Measurements from ENCODE around the gene CGRRF1.

Gene CGRRF1, protein sequence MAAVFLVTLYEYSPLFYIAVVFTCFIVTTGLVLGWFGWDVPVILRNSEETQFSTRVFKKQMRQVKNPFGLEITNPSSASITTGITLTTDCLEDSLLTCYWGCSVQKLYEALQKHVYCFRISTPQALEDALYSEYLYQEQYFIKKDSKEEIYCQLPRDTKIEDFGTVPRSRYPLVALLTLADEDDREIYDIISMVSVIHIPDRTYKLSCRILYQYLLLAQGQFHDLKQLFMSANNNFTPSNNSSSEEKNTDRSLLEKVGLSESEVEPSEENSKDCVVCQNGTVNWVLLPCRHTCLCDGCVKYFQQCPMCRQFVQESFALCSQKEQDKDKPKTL

DNA sequence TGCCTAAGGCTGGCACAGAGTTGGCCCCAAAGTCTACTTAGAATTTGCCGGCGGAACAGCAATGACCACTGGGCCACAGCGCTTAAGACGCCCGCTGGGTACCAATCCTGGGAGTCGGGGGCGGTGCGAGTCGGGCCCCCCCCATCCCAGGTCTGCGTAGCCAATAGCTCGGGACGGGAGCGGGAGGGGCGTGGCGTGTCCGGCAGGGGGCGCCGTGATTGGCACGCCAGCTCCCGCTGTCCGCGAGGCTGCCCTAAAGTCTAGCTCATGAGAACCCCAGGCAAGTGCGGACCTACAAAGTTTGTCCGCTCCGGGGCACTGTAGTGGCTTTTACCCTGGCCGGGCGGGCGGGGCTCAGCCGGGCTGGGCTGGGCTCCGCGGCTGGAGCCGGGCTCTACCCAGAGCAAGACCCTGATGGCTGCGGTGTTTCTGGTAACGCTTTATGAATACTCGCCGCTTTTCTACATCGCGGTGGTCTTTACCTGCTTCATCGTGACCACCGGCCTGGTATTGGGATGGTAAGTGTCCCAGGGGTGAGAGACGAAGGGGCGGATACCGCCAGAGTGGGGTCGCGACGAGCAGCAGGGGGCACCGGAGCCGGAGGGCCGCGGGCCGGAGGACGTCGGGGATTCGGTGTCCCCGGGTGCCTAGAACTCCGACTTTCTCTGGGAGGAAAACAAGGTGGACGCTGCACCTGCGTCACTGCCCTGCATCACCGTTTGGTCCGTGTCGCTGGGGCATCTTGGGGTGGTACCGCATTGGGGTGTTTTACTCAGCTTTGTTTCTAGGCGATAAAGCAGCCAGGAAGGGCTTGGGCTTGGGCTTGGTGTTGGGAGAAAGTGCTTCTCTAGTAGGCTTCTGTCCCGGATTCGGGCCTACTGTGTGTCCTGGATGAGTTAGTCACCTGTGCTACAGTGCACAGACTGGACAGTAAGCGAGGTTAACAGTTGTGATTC, at the start of gene CGRRF1:
TSS of gene CGRRF1 (plus strand) at position 361 of the 956 bp plus-strand sequence. CDS start at position 415, 54 bp downstream.
- peak; percentile 96 for DNase-seq (ENCODE audit: low spot score)

GRCh38 chr14:54462048-54462447, 47.7 kb upstream of the CGRRF1 start:
- DNase-seq (ENCODE audit: low spot score) = no peak

DNA sequence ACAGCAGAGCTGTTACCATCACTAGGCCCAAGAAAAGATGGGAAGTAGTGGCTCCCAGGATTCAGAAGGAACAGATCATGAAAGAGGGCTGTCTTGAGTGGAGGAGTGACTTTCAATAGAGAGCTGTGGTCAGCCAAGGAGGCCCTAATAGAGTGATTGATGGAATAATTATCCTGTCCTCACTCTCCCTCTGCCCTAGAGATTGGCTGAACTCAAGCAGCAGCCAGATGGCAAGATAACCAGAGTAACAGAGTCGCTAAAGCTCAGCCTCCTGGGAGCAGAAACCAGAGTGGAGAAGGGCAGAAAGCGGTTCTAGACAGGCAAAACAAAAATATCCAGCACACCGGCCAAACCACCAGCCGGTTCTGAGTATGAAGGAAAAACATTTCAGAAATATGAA, 44.1 kb upstream of the CGRRF1 start:
- DNase-seq (ENCODE audit: low spot score) = no peak

- DNase-seq (ENCODE audit: low spot score) = no peak
Observed at GRCh38 chr14:54467280-54467679, 42.4 kb upstream of the CGRRF1 start.

DNA sequence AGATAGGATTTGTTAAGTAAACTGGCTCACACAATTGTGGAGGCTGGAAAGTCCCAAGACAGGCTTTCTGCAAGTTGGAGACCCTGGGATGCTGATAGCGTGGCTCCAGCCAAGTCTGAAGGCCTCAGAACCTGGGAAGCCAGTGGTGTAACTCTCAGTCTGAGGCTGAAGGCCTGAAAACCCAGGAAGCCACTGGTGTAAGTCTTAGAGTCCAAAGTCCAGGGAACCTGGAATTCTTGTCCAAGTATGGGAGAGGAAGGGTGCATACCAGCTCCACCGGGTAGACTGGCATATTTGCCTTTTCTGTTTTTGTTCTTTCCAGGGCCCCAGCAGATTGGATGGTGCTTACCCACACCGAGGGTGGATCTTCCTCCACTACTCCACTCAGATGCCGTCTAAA, 39.0 kb upstream of the CGRRF1 start:
- DNase-seq (ENCODE audit: low spot score) = no peak

- DNase-seq (ENCODE audit: low spot score) = no peak
Observed at GRCh38 chr14:54471641-54472040, 38.1 kb upstream of the CGRRF1 start.

- no peak for DNase-seq (ENCODE audit: low spot score)
Observed at GRCh38 chr14:54472315-54472714, 37.4 kb upstream of the CGRRF1 start.

GRCh38 chr14:54474232-54474793, 35.4 kb upstream of the CGRRF1 start:
- no peak for DNase-seq (ENCODE audit: low spot score)

DNA sequence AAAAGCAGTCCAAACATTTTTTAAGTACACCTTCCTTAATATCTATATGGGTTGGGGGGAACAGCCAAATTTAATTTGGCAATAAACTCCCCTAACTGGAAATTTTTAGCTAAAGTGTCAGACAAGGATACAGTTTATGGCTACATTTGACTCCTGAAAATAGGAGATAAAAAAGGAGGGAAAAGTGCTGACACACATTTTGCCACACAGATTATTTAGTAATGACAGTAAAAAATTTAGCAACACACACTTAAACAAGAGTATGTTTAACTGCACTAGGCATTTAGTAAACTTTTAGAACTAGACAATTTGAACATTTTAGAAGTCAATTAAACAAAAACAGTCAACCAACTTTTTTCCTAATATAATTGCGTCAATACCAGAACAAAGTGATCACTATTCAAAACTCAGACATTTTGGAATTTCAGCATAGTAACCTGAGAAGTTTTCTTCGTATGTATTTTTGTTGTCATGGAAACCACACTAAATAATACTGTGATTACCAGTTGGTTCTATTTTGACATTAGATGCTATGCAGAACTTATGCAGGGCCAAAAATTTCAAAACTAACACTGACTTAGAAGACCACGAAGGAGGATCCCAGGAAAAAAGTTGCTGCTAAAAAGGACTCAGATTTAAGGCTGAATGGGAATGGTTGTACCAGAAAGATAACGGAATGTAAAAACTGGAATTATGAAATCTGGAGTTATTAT, 34.4 kb upstream of the CGRRF1 start:
- no peak for DNase-seq (ENCODE audit: low spot score)

GRCh38 chr14:54475911-54476310, 33.8 kb upstream of the CGRRF1 start:
- no peak for DNase-seq (ENCODE audit: low spot score)

- DNase-seq (ENCODE audit: low spot score) = no peak
Observed at GRCh38 chr14:54478636-54479215, 31.0 kb upstream of the CGRRF1 start.

GRCh38 chr14:54480830-54481562, 28.7 kb upstream of the CGRRF1 start:
- no peak for DNase-seq (ENCODE audit: low spot score)

DNA sequence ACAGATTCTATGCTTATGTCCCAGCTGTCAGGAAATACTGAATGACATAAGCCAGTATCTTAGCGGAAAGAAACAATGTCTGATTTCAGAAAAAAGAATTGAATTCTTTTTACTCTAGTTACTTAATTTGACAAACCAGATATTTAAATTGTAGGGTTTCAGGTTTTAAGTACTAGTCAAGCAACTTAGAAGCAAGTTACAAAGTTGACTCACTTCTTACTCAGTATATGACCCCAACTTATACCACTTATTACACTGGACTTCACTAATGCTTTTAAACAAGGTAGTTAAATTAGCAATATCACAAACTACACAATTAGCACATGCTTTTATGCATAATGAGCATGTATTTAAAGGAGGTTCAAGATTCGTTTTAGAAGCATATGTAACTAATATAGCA, 28.0 kb upstream of the CGRRF1 start:
- DNase-seq (ENCODE audit: low spot score) = no peak

- no peak for DNase-seq (ENCODE audit: low spot score)
Observed at GRCh38 chr14:54483073-54483745, 26.5 kb upstream of the CGRRF1 start.

GRCh38 chr14:54483846-54484245, 25.9 kb upstream of the CGRRF1 start:
- no peak for DNase-seq (ENCODE audit: low spot score)

DNA sequence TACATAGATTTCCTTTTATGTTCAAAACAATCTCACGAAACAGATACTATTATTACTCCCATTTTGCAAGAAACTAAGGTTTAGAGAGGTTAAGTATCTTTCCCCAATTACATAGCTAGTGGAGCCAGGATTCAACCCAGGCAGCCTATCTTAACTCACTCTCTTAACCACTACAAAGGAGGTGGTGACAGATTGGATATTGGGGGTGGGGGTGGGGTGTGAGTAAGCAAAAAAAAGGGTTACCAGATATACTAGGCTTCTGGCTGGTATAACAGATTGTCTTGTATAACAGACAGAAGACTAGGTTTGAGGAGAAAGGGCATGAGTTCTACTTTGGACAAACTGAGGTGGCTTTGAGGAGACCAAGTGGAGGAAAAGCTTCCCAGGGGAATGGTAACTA, 23.0 kb upstream of the CGRRF1 start:
- DNase-seq (ENCODE audit: low spot score) = no peak

DNA sequence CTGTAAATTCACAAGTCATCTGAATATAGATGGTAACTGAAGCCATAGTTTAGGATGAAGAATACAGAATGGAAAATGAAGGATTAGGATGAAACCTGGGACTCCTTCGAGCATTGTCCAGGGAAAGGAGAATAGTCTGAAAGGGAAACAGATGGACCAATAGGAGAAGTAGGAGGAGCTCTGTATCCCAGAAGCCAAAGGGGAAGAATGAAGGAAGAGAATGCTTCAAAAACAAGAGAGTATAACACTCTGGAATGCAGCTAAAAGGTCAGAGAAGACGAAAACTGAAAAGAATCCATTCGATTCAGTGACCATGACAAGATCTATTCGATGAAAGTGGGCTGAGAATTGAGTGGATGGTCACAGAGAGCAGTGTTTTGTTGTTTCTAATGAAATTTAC, 21.9 kb upstream of the CGRRF1 start:
- peak; percentile 25 for DNase-seq (ENCODE audit: low spot score)

GRCh38 chr14:54488318-54488645, 21.4 kb upstream of the CGRRF1 start:
- peak; percentile 34 for DNase-seq (ENCODE audit: low spot score)

DNA sequence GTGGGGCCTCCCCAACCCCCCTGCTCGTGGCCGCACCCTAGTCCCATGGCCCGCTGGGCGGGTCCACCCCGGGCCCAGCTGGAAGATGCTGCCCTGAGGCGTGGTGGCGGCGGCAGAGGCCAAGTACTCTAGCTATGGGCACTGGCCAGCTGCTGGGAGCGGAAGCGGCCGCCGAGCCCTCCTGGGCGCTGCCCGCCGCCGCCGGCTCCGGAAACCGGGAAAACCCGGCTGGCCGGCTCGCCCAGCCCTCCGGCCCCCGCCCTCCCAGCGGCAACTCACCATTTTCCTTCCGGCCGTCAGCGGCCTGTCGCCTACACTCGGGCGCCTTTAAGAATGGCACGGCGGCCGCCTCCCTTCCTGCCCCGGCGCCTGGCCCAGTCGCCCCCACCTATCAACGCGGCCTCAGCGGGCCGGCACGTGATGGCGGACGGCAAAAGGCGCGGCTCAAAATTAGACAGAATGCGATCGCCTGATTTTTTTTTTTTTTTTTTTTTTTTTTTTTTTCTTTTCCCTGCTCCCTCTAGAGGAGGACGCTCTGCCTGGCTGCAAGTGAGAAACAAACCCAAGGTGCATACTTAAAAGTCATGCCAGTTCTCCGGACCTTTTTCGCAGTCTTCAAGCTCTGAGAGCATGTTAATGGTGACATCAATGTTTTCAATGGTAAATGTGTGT, 20.9 kb upstream of the CGRRF1 start, which contains the start of gene GMFB:
TSS of gene GMFB (minus strand) at position 335 of the 672 bp plus-strand sequence. CDS start at position 282, 53 bp downstream.
- peak; percentile 91 for DNase-seq (ENCODE audit: low spot score)

DNA sequence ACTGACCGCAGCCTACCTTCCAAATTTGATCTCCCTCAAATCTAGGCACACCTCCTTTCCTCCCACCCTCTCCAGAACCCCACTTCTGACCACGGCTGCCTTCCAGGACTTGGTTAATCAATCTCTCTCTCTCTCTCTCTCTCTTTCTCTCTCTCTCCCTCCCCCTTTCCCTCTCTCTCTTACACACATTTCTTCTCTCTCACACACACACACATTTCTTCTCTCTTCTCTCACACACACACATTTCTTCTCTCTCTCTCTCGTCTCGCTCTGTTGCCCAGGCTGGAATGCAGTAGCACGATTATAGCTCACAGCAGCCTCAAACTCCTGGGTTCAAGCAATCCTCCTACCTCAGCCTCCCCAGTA, 20.4 kb upstream of the CGRRF1 start:
- DNase-seq (ENCODE audit: low spot score) = no peak
